Naive thymus-derived CD8-positive, alpha-beta T cell (primary cell): ENCODE results near the gene PSMB5. TPM values are rescaled to one million over a fixed set of nuclear protein-coding genes. Genes with fewer than 3 reads are reported as not detected.

ENCODE experiments used
- polyA plus RNA-seq, 3 donors: library from polyadenylated mRNA; unstranded; fragments of 300-500 nt; fragmentation: Illumina TruSeq; gene quantifications; one replicate each; pipeline ENCODE4 v1.2.3, GENCODE V29; 2021
- total RNA-seq, 8 experiments: library from RNA in 2 of 8; stranded (reverse) in 2 of 8; gene quantifications; one replicate each; pipeline ENCODE4 v1.2.3 and lab custom pipeline; 2021 to 2026

Gene PSMB5
- total and polyA plus RNA-seq, 5 experiments from 2014 or later, result 30.2 to 49.7 (median 35.8) TPM

Other genes with a start within 250 kb of the PSMB5 start
- 1 to 10 TPM; 2.6 to 3.5 TPM for gene SLC7A7, start 219.5 kb downstream of the PSMB5 start, total RNA-seq
- under 1 TPM; 0.13 to 0.46 (median 0.26) TPM for gene SLC7A7, start 219.5 kb downstream of the PSMB5 start, polyA plus RNA-seq
- gene MRPL52, start 205.0 kb downstream of the PSMB5 start, total RNA-seq, result 10 to 100 TPM; 69.9 to 75.3 TPM
- 100 to 1,000 TPM; 120 to 155 (median 148) TPM for gene MRPL52, start 205.0 kb downstream of the PSMB5 start, polyA plus RNA-seq
- gene MMP14, start 198.3 kb downstream of the PSMB5 start, total RNA-seq, result 1 to 10 TPM; 2.5 to 3.3 TPM
- not detected for gene MMP14, start 198.3 kb downstream of the PSMB5 start, polyA plus RNA-seq
- 10 to 100 TPM; 70.5 to 72.6 TPM for gene LRP10, start 163.2 kb downstream of the PSMB5 start, total RNA-seq
- gene LRP10, start 163.2 kb downstream of the PSMB5 start, polyA plus RNA-seq, result 10 to 100 TPM; 49.4 to 67.5 (median 52.2) TPM
- gene REM2, start 151.7 kb downstream of the PSMB5 start, total RNA-seq, result 1 to 10 TPM; 4.8 to 5.7 TPM
- under 1 TPM; 0.15 to 0.72 (median 0.29) TPM for gene REM2, start 151.7 kb downstream of the PSMB5 start, polyA plus RNA-seq
- gene RBM23, start 115.8 kb downstream of the PSMB5 start, total RNA-seq, result 100 to 1,000 TPM; 143 to 148 TPM
- gene RBM23, start 115.8 kb downstream of the PSMB5 start, polyA plus RNA-seq, result 10 to 100 TPM; 42.2 to 62.8 (median 59.6) TPM
- gene PRMT5, start 105.5 kb downstream of the PSMB5 start, total RNA-seq, result 10 to 100 TPM; 37.7 to 38.8 TPM
- 10 to 100 TPM; 42.4 to 67.3 (median 62.2) TPM for gene PRMT5, start 105.5 kb downstream of the PSMB5 start, polyA plus RNA-seq
- 10 to 100 TPM; 24.4 to 26.7 TPM for gene HAUS4, start 77.8 kb downstream of the PSMB5 start, total RNA-seq
- 10 to 100 TPM; 27.1 to 31.7 (median 29.8) TPM for gene HAUS4, start 77.8 kb downstream of the PSMB5 start, polyA plus RNA-seq
- gene AJUBA, start 52.3 kb downstream of the PSMB5 start, total RNA-seq, result 1 to 10 TPM; 1.5 to 1.9 TPM
- gene AJUBA, start 52.3 kb downstream of the PSMB5 start, polyA plus RNA-seq, result 1 to 10 TPM in 1 of 3 donors, under 1 TPM in 2; 0.05 to 1.2 (median 0.45) TPM
- gene C14orf93, start 24.8 kb downstream of the PSMB5 start, total RNA-seq, result 10 to 100 TPM; 16.8 to 17.3 TPM
- gene C14orf93, start 24.8 kb downstream of the PSMB5 start, polyA plus RNA-seq, result 10 to 100 TPM in 1 of 3 donors, 1 to 10 TPM in 2; 5.6 to 10.9 (median 7.5) TPM
- under 1 TPM; 0.23 to 0.36 TPM for gene PSMB11, start 7.3 kb upstream of the PSMB5 start, total RNA-seq
- gene PSMB11, start 7.3 kb upstream of the PSMB5 start, polyA plus RNA-seq, result under 1 TPM in 1 of 3 donors, not detected in 2; 0.12 TPM
- 1 to 10 TPM in 1 of 2 experiments, under 1 TPM in 1; 0.96 to 1.2 TPM for gene CDH24, start 22.6 kb upstream of the PSMB5 start, total RNA-seq
- gene CDH24, start 22.6 kb upstream of the PSMB5 start, polyA plus RNA-seq, result under 1 TPM; 0.06 to 0.31 (median 0.09) TPM
- gene ACIN1, start 60.2 kb upstream of the PSMB5 start, total RNA-seq, result 100 to 1,000 TPM; 311 to 322 TPM
- 10 to 100 TPM in 1 of 3 donors, 1 to 10 TPM in 2; 6.3 to 14.1 (median 8.6) TPM for gene ACIN1, start 60.2 kb upstream of the PSMB5 start, polyA plus RNA-seq
- 10 to 100 TPM; 39.4 to 49.0 TPM for gene C14orf119, start 60.6 kb upstream of the PSMB5 start, total RNA-seq
- 100 to 1,000 TPM in 1 of 3 donors, 10 to 100 TPM in 2; 62.7 to 122 (median 78.5) TPM for gene C14orf119, start 60.6 kb upstream of the PSMB5 start, polyA plus RNA-seq
- not detected for gene CIROP, start 70.1 kb upstream of the PSMB5 start, total RNA-seq
- not detected for gene CIROP, start 70.1 kb upstream of the PSMB5 start, polyA plus RNA-seq
- gene CEBPE, start 84.4 kb upstream of the PSMB5 start, total RNA-seq, result 1 to 10 TPM; 1.5 to 1.8 TPM
- 1 to 10 TPM in 2 of 3 donors, under 1 TPM in 1; 0.66 to 2.4 (median 1.6) TPM for gene CEBPE, start 84.4 kb upstream of the PSMB5 start, polyA plus RNA-seq
- 1 to 10 TPM; 7.2 to 7.9 TPM for gene SLC7A8, start 148.8 kb upstream of the PSMB5 start, total RNA-seq
- 10 to 100 TPM in 2 of 3 donors, 1 to 10 TPM in 1; 4.0 to 12.8 (median 10.9) TPM for gene SLC7A8, start 148.8 kb upstream of the PSMB5 start, polyA plus RNA-seq
- not detected for gene RNF212B, start 203.0 kb upstream of the PSMB5 start, total RNA-seq
- not detected for gene RNF212B, start 203.0 kb upstream of the PSMB5 start, polyA plus RNA-seq